Measurements from ENCODE around the gene STXBP2. TPM values are rescaled to one million over a fixed set of nuclear protein-coding genes. Genes with fewer than 3 reads are reported as not detected.
A peak's percentile ranks its signal among the peaks of the same experiment; 100 is the strongest.

The STXBP2 gene
- polyA plus RNA-seq, 1 of the 3 experiments (the other 2 are of a cell fraction), result 4.7 TPM

DNA sequence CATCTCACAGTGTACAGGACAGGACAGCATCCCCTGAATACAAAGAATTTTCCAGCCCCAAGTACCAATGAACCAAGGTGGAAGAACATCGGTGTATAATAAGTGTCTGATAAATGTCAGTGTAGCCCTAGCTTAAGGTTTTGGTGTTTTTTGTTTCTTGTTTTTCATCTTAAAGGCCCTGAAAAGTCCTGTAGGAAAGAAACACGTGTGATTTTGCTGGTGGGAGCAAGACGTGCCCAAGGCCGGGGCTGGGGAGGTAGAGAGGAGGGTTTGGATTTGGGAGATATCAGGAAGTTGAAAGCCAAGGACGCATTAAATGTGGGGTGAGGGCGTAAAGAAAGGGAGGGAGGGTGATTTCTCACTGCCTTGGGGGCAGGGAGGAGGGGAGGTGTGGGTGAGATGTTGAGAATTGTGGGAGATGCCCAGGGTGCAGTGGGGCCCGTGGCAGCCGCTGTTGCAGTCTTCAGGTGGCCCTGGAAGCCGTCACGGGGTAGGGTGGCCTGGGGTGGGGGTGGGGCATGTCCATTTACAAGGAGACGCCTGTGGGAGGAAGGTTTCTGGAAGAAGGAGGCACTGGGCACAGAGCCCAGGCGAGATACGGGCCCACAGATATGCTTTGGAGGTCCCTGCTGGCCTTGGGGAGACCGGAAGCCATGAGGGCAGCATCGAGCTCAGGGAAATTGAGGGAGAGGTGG is 34.5 kb upstream of the STXBP2 start:
- 61% methylated on average over 15 of the region's 15 CpGs for WGBS (ENCODE audit: low lambda C conversion rate)
- no peaks in the 10 kb centered on the region for H3K36me3 ChIP-seq (replicated peaks in 1 of 2; ENCODE audit: control insufficient read depth in 1 of 2, insufficient read depth in 2 of 2, low read length in 1 of 2)
- CTCF ChIA-PET, result interaction anchor here (1.1 to 1.8 kb wide), 2 partner anchors 27 to 34 kb away, joined by 3 to 5 read pairs; partner anchors contain the start of genes PET100 and XAB2
- TF ChIP-seq FOXJ3 (CRISPR knock-in tag; IDR thresholded peaks at IDR 0.05), result no peak
- TF ChIP-seq, protein P1, sequence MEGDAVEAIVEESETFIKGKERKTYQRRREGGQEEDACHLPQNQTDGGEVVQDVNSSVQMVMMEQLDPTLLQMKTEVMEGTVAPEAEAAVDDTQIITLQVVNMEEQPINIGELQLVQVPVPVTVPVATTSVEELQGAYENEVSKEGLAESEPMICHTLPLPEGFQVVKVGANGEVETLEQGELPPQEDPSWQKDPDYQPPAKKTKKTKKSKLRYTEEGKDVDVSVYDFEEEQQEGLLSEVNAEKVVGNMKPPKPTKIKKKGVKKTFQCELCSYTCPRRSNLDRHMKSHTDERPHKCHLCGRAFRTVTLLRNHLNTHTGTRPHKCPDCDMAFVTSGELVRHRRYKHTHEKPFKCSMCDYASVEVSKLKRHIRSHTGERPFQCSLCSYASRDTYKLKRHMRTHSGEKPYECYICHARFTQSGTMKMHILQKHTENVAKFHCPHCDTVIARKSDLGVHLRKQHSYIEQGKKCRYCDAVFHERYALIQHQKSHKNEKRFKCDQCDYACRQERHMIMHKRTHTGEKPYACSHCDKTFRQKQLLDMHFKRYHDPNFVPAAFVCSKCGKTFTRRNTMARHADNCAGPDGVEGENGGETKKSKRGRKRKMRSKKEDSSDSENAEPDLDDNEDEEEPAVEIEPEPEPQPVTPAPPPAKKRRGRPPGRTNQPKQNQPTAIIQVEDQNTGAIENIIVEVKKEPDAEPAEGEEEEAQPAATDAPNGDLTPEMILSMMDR (IDR thresholded peaks at IDR 0.05), result no peak
- TF ChIP-seq, protein P2, sequence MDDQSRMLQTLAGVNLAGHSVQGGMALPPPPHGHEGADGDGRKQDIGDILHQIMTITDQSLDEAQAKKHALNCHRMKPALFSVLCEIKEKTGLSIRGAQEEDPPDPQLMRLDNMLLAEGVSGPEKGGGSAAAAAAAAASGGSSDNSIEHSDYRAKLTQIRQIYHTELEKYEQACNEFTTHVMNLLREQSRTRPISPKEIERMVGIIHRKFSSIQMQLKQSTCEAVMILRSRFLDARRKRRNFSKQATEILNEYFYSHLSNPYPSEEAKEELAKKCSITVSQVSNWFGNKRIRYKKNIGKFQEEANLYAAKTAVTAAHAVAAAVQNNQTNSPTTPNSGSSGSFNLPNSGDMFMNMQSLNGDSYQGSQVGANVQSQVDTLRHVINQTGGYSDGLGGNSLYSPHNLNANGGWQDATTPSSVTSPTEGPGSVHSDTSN (IDR thresholded peaks at IDR 0.05), result no peak
- TF ChIP-seq YY1 (IDR thresholded peaks at IDR 0.05; ENCODE audit: low read depth), result no peak
- TF ChIP-seq, protein P3, sequence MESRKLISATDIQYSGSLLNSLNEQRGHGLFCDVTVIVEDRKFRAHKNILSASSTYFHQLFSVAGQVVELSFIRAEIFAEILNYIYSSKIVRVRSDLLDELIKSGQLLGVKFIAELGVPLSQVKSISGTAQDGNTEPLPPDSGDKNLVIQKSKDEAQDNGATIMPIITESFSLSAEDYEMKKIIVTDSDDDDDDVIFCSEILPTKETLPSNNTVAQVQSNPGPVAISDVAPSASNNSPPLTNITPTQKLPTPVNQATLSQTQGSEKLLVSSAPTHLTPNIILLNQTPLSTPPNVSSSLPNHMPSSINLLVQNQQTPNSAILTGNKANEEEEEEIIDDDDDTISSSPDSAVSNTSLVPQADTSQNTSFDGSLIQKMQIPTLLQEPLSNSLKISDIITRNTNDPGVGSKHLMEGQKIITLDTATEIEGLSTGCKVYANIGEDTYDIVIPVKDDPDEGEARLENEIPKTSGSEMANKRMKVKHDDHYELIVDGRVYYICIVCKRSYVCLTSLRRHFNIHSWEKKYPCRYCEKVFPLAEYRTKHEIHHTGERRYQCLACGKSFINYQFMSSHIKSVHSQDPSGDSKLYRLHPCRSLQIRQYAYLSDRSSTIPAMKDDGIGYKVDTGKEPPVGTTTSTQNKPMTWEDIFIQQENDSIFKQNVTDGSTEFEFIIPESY (IDR thresholded peaks at IDR 0.05; ENCODE audit: borderline replicate concordance, low read depth), result no peak
- TF ChIP-seq SMC3 (IDR thresholded peaks at IDR 0.05; ENCODE audit: low read depth, low read length), result no peak
- no peak for TF ChIP-seq POLR2AphosphoS5 (IDR thresholded peaks at IDR 0.05; ENCODE audit: low read depth, low read length)
- TF ChIP-seq, protein P4, sequence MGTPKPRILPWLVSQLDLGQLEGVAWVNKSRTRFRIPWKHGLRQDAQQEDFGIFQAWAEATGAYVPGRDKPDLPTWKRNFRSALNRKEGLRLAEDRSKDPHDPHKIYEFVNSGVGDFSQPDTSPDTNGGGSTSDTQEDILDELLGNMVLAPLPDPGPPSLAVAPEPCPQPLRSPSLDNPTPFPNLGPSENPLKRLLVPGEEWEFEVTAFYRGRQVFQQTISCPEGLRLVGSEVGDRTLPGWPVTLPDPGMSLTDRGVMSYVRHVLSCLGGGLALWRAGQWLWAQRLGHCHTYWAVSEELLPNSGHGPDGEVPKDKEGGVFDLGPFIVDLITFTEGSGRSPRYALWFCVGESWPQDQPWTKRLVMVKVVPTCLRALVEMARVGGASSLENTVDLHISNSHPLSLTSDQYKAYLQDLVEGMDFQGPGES (IDR thresholded peaks at IDR 0.05; ENCODE audit: low read depth, low read length), result no peak
- no peak for TF ChIP-seq SIN3A (IDR thresholded peaks at IDR 0.05; ENCODE audit: borderline replicate concordance, low read depth, low read length)
- TF ChIP-seq CHD2 (IDR thresholded peaks at IDR 0.05; ENCODE audit: low read length, partially characterized antibody), result no peak
- TF ChIP-seq NFIC (IDR thresholded peaks at IDR 0.05; ENCODE audit: borderline replicate concordance), result no peak
- no peak for TF ChIP-seq RCOR1 (IDR thresholded peaks at IDR 0.05; ENCODE audit: low read length)
- TF ChIP-seq, protein P5, sequence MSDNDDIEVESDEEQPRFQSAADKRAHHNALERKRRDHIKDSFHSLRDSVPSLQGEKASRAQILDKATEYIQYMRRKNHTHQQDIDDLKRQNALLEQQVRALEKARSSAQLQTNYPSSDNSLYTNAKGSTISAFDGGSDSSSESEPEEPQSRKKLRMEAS (IDR thresholded peaks at IDR 0.05; ENCODE audit: low read depth), result no peak
- TF ChIP-seq GABPA (IDR thresholded peaks at IDR 0.05; ENCODE audit: low read depth), result no peak
- TF ChIP-seq RXRA (IDR thresholded peaks at IDR 0.05; ENCODE audit: borderline replicate concordance, low read depth), result no peak
- TF ChIP-seq, protein P6, sequence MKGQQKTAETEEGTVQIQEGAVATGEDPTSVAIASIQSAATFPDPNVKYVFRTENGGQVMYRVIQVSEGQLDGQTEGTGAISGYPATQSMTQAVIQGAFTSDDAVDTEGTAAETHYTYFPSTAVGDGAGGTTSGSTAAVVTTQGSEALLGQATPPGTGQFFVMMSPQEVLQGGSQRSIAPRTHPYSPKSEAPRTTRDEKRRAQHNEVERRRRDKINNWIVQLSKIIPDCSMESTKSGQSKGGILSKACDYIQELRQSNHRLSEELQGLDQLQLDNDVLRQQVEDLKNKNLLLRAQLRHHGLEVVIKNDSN (IDR thresholded peaks at IDR 0.05; ENCODE audit: borderline replicate concordance, low read depth), result no peak
- TF ChIP-seq, protein P7, sequence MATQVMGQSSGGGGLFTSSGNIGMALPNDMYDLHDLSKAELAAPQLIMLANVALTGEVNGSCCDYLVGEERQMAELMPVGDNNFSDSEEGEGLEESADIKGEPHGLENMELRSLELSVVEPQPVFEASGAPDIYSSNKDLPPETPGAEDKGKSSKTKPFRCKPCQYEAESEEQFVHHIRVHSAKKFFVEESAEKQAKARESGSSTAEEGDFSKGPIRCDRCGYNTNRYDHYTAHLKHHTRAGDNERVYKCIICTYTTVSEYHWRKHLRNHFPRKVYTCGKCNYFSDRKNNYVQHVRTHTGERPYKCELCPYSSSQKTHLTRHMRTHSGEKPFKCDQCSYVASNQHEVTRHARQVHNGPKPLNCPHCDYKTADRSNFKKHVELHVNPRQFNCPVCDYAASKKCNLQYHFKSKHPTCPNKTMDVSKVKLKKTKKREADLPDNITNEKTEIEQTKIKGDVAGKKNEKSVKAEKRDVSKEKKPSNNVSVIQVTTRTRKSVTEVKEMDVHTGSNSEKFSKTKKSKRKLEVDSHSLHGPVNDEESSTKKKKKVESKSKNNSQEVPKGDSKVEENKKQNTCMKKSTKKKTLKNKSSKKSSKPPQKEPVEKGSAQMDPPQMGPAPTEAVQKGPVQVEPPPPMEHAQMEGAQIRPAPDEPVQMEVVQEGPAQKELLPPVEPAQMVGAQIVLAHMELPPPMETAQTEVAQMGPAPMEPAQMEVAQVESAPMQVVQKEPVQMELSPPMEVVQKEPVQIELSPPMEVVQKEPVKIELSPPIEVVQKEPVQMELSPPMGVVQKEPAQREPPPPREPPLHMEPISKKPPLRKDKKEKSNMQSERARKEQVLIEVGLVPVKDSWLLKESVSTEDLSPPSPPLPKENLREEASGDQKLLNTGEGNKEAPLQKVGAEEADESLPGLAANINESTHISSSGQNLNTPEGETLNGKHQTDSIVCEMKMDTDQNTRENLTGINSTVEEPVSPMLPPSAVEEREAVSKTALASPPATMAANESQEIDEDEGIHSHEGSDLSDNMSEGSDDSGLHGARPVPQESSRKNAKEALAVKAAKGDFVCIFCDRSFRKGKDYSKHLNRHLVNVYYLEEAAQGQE (IDR thresholded peaks at IDR 0.05; ENCODE audit: low read depth, low read length), result no peak
- no peak for TF ChIP-seq FOSL2 (IDR thresholded peaks at IDR 0.05; ENCODE audit: borderline replicate concordance, low read depth)
- no peak for TF ChIP-seq JUND (IDR thresholded peaks at IDR 0.05)
- H3K79me2 ChIP-seq (ENCODE audit: insufficient read depth), result no peaks in the 10 kb centered on the region
- H3K27me3 ChIP-seq (ENCODE audit: insufficient read depth), result peaks cover under 1% of the 10 kb centered on the region; the same call in 1 of the 2 replicates
- H3F3A ChIP-seq (replicated peaks; ENCODE audit: insufficient read depth), result no peaks in the 10 kb centered on the region
- H3K4me2 ChIP-seq, result no peak overlapping the region
- H3K27ac ChIP-seq (ENCODE audit: low read depth in 2 of 2, low read length in 1 of 2), result no peak overlapping the region
- no peaks in the 10 kb centered on the region for H3K9me2 ChIP-seq
- no peaks in the 10 kb centered on the region for H3K9me3 ChIP-seq
- peak; percentile 12 for DNase-seq
- peaks cover 0 to 9% of the 10 kb centered on the region in 2 experiments; a peak in 1 of 4 replicates for H3K4me1 ChIP-seq (ENCODE audit: control insufficient read depth in 1 of 2, insufficient read depth in 2 of 2, low read depth in 1 of 2, low read length in 1 of 2)
- no peak overlapping the region for H2AFZ ChIP-seq (ENCODE audit: low read depth)
- POLR2A ChIA-PET, result no interaction called here
- H4K20me1 ChIP-seq (ENCODE audit: insufficient read depth), result no peaks in the 10 kb centered on the region
- no peak overlapping the region for H3K4me3 ChIP-seq (ENCODE audit: low read depth in 2 of 2, low read length in 1 of 2)
- no peak overlapping the region for H3K9ac ChIP-seq
